Suppressor macrophage (primary cell): ENCODE results near the gene BMPR1A.
"Not testable (repeated sequence)": the region's sequence is repeated elsewhere in the genome, so short reads cannot be mapped to it uniquely, and the experiment has no call there.

ENCODE experiments used
- DNase-seq, 4 experiments: peaks; one replicate each; pipeline ENCODE4 v3.0.0-alpha.2; 2020 to 2022

Gene BMPR1A

GRCh38 chr10:86941991-86942421 lies 185.6 kb downstream of the BMPR1A start:
- DNase-seq = no peak

GRCh38 chr10:86942441-86943315 lies 186.3 kb downstream of the BMPR1A start:
- DNase-seq = no peak

GRCh38 chr10:86943316-86944030 lies 187.1 kb downstream of the BMPR1A start:
- no peak for DNase-seq

DNA sequence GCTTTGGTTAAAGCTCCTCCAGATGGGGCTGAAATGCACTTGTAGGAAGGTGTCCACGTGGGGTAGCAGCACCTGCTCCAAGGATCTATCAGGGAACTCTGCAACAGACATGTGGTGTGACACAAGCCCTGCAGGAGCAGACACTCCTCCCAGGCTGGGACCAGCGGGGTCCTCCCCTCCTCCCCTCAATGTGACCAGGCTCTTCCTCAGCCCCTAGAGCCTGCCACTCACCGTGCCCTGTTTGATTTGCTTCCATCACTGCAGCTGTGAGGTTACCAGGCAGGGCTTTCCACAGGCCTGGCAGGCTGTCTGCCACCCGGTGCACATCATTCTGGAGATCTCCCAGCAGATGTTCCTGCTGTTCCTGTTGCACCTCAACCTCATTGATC lies 187.6 kb downstream of the BMPR1A start:
- no peak for DNase-seq

- DNase-seq = no peak
These were observed 188.1 kb downstream of the BMPR1A start for GRCh38 chr10:86944471-86944870.

GRCh38 chr10:86944907-86945306 lies 188.5 kb downstream of the BMPR1A start:
- no peak for DNase-seq

DNA sequence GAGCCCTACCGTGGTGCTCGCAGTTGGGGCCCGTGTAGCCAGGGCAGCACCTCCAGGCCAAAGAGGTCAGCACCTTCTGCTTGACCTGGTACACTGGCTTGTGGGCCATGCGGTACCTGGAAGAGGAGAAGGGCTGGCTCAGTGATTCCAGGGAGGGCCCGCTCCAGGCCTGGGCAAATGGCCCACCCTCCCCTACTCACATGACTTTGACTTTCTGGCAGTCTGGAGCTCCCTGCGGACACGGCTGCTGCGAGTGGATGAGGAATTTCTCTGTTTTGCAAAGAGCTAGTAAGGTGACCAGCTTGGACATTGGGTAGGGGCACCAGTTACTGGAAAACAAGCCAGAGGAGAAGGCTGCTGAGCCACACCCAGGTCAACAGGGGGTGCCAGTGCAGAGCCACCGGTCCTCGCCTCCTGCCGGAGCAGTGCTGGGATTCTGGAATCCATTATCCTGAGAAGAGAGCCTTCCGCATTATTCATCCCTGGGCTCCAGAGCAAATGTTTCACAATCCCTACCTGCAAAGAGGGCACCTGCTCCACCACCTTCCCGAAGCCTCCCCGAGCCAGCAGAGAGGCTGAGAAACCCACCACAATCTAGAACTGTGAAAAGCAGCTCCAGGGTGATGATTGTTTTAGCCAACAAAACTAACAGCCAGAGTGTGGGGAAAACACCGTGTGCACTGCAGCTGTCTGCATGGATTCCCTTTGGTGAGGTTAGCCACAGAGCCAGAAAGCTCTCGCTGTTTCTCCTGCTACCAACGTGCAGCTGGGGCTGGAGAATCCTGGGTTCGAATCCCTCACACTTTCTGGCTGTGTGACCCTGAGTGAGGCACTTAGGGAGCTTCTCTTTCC lies 189.2 kb downstream of the BMPR1A start:
- DNase-seq = no peak

DNA sequence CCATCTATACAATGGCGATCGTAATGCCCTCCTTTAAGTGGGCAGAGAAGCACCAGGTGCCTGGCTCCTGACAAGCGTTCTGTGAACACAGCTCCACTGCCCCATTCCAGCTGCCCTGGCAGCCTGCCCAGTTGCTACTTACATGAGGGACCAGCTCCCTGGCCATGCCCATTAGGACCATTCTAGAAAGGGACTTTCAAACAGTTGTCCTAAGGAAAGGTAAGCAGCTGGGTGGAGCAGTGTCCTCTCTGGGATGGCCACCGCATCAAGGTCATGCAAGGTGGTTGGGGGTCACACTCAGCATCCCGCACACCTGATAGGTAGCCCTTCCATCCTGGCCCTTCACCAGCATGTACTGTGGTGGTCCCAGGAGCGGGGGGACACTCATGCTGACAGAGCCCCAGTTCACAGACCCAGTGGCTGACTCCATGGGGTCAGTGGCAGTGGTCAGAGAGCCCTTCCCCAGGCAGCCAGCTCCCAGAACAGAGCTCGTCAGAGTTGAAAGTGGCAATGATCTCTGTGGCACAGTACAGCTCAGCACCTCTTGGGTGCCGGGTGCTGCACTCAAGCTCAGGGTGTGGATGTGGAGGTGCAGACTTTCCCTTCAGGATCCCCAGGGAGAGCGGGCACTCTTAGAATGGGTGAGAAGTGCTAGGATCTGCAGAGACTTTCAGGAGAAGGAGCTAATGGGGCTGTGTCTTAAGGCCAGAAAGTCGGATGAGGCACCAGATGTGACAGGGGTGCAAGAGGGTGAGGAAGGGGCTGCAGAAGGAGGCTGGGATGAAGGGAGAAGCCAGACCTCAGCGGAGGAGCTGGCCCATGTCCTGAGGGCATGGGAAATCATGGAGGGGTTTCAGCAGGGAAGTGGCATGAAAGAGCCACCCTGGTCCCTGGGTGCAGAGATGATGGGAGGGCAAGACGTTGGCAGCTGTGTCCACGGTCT lies 190.1 kb downstream of the BMPR1A start:
- DNase-seq = no peak

DNA sequence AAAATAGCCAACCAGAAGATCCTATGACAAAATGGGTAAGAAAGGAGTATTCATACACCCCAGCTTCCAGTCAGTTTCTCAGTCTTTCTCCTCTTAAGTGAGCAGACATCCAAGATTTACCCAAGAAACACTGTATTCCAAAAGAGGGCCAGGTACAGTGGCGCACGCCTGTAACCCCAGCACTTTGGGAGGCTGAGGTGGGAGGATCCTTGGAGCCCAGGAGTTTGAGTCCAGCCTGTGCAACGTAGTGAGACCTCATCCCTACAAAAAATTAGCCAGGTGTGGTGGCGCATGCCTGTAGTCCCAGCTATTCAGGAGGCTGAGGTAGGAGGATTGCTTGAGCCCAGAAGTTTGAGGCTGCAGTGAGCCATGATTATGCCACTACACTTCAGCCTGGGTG lies 191.4 kb downstream of the BMPR1A start:
- DNase-seq = not testable (repeated sequence)

GRCh38 chr10:86950349-86950748 lies 193.9 kb downstream of the BMPR1A start:
- no peak for DNase-seq

DNA sequence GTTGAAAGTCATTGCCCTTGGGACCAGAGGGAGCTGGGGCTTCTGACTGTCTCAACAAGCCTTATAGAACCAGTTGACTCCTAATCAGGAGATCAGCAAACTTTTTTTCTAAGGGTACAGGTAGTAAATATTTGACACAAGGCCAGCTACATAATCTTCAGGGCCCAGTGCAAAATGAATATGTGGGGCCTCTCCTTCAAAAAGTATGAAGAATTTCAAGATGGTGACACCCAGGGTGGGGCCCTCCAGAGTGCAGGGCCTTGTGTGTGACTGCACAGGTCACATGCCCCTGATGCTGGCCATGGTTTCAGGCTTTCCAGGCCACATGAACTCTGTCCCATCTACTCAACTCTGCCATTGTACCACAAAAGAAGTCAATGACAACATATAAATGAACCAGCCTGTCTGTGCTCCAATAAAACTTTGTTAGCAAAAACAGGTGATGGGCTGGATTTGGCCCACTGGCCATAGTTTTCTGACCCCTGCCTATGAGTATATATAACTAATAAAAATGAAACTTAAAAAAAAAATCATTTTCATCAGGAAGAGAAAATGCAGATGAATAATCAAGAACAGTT lies 194.9 kb downstream of the BMPR1A start:
- no peak for DNase-seq

- no peak for DNase-seq
These were observed 195.7 kb downstream of the BMPR1A start for GRCh38 chr10:86952106-86952505.

DNA sequence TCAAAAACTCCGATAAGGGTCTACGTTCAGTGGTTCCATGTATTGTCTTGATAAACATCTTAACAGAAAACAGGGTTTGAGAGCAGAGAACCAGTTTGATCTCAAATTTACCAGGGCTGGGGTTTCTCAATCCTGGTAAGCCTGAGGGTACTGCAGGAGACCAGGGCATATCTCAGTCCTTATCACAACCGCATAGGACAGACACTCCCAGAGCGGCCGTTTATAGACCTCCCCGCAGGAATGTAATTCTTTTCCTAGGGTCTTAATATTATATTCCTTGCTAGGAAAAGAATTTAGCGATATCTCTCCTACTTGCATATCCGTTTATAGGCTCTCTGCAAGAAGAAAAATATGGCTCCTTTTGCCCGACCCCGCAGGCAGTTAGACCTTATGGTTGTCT lies 196.3 kb downstream of the BMPR1A start:
- not testable (repeated sequence) for DNase-seq

DNA sequence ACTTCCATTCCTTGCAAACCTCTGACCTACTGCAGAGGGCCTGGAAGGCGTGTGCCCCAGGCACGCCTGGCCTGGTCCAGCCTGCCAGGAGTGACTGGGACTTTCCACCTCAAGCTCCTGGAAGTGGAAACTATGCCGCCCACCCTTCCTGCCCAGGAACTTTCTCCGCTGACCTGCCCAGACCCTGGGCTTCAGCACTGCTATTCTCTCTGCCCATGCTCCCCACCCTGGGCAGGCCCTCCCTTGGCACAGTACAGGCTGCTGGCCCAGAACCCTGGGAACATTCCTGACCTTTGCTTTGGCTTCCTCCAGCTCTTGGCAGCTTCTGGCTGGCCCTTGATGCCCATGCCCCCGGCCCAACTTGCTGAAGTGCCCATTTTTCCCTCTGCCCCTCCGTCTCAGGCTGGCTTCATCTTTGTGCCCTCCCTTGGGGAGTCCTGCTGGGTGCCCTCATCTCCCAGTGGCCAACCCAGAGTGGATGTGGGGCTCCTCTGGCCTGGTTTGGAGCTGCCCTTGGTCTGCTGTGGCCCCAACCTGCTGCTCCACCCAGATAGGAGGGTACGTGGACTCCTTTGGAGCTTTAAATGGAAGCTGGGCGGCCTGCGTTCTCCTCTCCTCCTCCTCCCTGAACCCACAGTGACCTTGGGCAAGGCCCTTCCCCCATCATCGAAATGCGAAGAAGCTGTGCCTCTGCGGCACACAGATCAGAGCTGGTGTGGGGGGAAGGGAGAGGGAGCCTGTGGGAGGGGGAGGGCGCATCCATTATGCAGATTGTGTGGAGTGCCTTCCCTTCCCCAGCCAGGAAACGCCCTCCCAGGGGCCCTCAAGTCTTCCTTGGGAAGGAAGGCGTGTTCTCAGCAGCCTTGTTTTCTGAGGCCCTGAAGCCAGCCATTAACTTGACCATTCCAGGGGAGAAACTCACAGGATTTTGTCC lies 197.6 kb downstream of the BMPR1A start:
- DNase-seq = no peak

DNA sequence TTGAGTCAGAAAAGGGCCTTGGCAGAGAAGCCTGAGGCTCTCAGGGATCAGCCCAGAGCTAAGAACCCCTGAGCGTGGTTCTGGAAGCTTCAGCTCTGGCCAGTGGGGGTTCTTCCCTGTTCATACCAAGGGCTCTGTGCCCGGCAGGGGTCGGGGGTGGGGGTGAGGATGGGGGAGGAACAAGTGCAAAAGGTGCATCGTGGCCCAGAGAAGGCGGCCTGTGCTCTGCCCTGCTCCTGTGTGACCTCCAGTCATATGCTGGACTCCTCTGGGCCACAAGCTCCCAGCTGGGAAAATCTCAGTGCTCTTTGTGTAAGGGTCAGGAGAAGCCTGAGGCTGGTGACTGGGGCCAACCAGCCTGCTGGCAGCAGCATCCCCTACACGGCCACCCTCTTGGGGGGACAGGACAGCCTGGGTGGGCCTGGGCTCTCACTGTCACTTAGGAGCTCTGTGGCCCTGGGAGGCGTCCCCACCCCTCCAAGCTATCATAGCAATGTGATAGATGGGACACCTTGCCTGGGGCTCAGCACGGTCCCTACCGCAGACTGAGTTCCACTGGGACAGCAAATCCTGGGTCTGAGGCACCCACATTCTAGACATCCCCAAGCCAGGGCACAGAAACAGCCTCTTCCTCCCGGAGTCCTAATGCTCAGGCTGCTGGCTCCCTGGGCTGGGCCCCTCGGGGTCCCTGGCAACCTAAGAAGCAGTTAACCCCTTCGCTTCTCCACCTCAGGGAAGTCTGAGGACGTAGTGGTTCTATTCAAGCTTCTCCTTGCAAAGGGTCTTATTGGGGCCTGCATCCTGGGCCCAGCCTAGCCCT lies 198.5 kb downstream of the BMPR1A start:
- no peak for DNase-seq

- no peak for DNase-seq
These were observed 199.2 kb downstream of the BMPR1A start for GRCh38 chr10:86955501-86956194.

- no peak for DNase-seq
These were observed 199.9 kb downstream of the BMPR1A start for GRCh38 chr10:86956195-86956847.

DNA sequence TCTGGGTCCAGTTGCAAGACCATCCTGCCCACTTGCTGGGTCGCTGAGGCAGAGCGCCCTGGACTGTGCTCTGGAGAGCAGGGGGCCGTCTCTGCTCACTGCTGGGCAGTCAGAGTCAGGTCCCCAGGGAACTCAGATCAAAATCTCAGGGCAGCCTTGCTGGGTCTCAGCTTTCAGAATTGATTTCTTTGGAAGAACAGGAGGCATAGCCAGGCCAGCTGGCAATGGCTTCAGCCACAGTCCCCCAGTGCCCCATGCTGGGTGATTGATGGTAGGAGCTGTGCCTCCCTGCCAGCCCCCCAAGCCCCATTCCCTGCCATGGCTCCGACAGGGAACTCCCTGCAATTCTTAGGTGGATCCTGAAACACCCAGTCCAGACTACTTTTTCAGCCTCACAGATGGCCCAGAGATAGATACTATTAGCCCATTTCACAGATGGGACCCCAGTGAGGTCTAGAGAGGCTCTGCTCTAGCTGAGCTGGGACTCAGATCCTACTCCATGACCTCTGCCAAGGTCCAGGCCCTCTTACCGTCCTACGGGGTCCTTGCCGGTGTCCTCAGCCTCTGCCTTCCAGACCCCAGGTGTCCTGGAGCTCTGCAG lies 200.5 kb downstream of the BMPR1A start:
- DNase-seq = no peak
